Measurements from ENCODE around the gene SRGAP3. TPM values are rescaled to one million over a fixed set of nuclear protein-coding genes. Genes with fewer than 3 reads are reported as not detected.

SRGAP3 gene
- total and polyA plus RNA-seq, 2 experiments from 2014 or later = 7.4 to 8.3 TPM

DNA sequence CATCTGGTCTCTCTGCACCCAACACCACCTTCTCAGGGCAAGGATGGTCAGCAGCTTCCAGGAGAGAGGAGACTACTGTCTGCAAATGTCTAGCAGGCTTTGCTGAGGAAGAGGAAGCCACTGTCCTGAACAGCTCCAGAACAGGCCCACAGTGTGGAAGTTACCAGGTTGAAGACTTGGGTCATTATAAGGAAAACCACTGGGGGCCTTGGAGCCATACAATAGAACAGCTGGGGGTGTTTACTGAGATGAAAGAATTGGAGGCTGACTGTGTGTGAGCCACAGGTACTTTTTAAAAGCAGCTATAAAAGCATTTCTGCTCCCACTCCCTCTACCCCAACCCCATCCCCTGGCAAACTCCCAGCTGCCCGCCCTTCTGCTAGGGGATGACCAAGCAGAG is 24.2 kb downstream of the SRGAP3 start:
- Histone ChIP-seq H3K4me1 (ENCODE audit: insufficient read depth) (peaks cover 9% of the 10 kb centered on the region), H4K20me1 (ENCODE audit: insufficient read depth, poor library complexity, severe bottlenecking) (no peaks in the 10 kb centered on the region), H3K27ac (no peak overlapping the region), H3K27me3 (no peaks in the 10 kb centered on the region), H3K9me3 (ENCODE audit: low read depth) (no peaks in the 10 kb centered on the region), H3K79me2 (no peaks in the 10 kb centered on the region), H3K9me2 (replicated peaks; ENCODE audit: insufficient read depth) (no peaks in the 10 kb centered on the region), H3K4me3 (no peak overlapping the region), H3K36me3 (replicated peaks; ENCODE audit: insufficient read depth, low read depth) (no peaks in the 10 kb centered on the region), H3K4me2 (no peak overlapping the region), H2AFZ (no peak overlapping the region)
- 100% methylated on average over 1 of the region's 1 CpG for WGBS (ENCODE audit: low lambda C conversion rate, missing lambda C conversion rate)
- TF ChIP-seq, protein P1, sequence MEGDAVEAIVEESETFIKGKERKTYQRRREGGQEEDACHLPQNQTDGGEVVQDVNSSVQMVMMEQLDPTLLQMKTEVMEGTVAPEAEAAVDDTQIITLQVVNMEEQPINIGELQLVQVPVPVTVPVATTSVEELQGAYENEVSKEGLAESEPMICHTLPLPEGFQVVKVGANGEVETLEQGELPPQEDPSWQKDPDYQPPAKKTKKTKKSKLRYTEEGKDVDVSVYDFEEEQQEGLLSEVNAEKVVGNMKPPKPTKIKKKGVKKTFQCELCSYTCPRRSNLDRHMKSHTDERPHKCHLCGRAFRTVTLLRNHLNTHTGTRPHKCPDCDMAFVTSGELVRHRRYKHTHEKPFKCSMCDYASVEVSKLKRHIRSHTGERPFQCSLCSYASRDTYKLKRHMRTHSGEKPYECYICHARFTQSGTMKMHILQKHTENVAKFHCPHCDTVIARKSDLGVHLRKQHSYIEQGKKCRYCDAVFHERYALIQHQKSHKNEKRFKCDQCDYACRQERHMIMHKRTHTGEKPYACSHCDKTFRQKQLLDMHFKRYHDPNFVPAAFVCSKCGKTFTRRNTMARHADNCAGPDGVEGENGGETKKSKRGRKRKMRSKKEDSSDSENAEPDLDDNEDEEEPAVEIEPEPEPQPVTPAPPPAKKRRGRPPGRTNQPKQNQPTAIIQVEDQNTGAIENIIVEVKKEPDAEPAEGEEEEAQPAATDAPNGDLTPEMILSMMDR (IDR thresholded peaks at IDR 0.05; ENCODE audit: poor library complexity) = no peak
- TF ChIP-seq EZH2 (IDR thresholded peaks at IDR 0.05; ENCODE audit: borderline replicate concordance) = no peak
- TF ChIP-seq EZH2phosphoT487 (IDR thresholded peaks at IDR 0.05; ENCODE audit: low read depth, severe bottlenecking, unreplicated experiment) = no peak
- no peak for DNase-seq (ENCODE audit: low spot score)

DNA sequence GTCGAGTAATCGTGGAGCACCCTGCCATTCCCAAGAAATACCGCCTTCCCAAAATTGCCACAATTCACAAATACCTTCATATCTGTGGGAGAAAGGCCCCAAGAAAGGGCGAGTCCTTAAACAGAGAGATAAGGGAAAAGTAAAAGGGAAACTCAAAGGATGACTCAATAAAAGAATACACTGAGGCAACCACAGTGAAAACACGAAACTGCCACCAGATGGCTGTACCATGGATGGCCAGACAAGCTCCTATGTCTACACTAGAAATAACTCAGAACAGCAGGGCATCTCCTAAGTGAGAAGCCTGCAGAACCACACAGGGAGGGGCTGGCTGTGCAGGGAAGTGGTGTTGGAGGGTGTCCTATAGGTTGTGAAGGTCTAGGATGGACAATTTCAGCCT is 25.0 kb downstream of the SRGAP3 start:
- no peaks in the 10 kb centered on the region for H3K9me2 ChIP-seq (replicated peaks; ENCODE audit: insufficient read depth)
- no peak overlapping the region for H3K4me2 ChIP-seq
- H3K36me3 ChIP-seq (replicated peaks; ENCODE audit: insufficient read depth, low read depth) = no peaks in the 10 kb centered on the region
- no peak for DNase-seq (ENCODE audit: low spot score)
- no peaks in the 10 kb centered on the region for H3K9me3 ChIP-seq (ENCODE audit: low read depth)
- TF ChIP-seq EZH2 (IDR thresholded peaks at IDR 0.05; ENCODE audit: borderline replicate concordance) (no peak), EZH2phosphoT487 (IDR thresholded peaks at IDR 0.05; ENCODE audit: low read depth, severe bottlenecking, unreplicated experiment) (no peak)
- TF ChIP-seq, protein P1 (IDR thresholded peaks at IDR 0.05; ENCODE audit: poor library complexity) = no peak
- no peak overlapping the region for H3K4me3 ChIP-seq
- H4K20me1 ChIP-seq (ENCODE audit: insufficient read depth, poor library complexity, severe bottlenecking) = no peaks in the 10 kb centered on the region
- peaks cover 9% of the 10 kb centered on the region for H3K4me1 ChIP-seq (ENCODE audit: insufficient read depth)
- no peak overlapping the region for H2AFZ ChIP-seq
- H3K27me3 ChIP-seq = no peaks in the 10 kb centered on the region
- no peaks in the 10 kb centered on the region for H3K79me2 ChIP-seq
- WGBS (ENCODE audit: low lambda C conversion rate, missing lambda C conversion rate) = 79% methylated on average over 5 of the region's 5 CpGs
- no peak overlapping the region for H3K27ac ChIP-seq

- H3K9me3 ChIP-seq (ENCODE audit: low read depth) = no peaks in the 10 kb centered on the region
- DNase-seq (ENCODE audit: low spot score) = no peak
- no peaks in the 10 kb centered on the region for H3K9me2 ChIP-seq (replicated peaks; ENCODE audit: insufficient read depth)
- TF ChIP-seq EZH2 (IDR thresholded peaks at IDR 0.05; ENCODE audit: borderline replicate concordance) = no peak
- TF ChIP-seq, protein P1 (IDR thresholded peaks at IDR 0.05; ENCODE audit: poor library complexity) = no peak
- no peak for TF ChIP-seq EZH2phosphoT487 (IDR thresholded peaks at IDR 0.05; ENCODE audit: low read depth, severe bottlenecking, unreplicated experiment)
- no peak overlapping the region for H3K4me2 ChIP-seq
- H3K27ac ChIP-seq = no peak overlapping the region
- no peaks in the 10 kb centered on the region for H3K79me2 ChIP-seq
- H4K20me1 ChIP-seq (ENCODE audit: insufficient read depth, poor library complexity, severe bottlenecking) = no peaks in the 10 kb centered on the region
- no peak overlapping the region for H3K4me3 ChIP-seq
- H3K36me3 ChIP-seq (replicated peaks; ENCODE audit: insufficient read depth, low read depth) = no peaks in the 10 kb centered on the region
- H2AFZ ChIP-seq = no peak overlapping the region
- 65% methylated on average over 6 of the region's 6 CpGs for WGBS (ENCODE audit: low lambda C conversion rate, missing lambda C conversion rate)
- no peaks in the 10 kb centered on the region for H3K27me3 ChIP-seq
- H3K4me1 ChIP-seq (ENCODE audit: insufficient read depth) = peaks cover 9% of the 10 kb centered on the region
These were observed 25.8 kb downstream of the SRGAP3 start for GRCh38 chr3:9223672-9224071.

Data from hepatocyte (in vitro differentiated cells).